ENCODE measurements around the gene ITPA.

ITPA gene

DNA sequence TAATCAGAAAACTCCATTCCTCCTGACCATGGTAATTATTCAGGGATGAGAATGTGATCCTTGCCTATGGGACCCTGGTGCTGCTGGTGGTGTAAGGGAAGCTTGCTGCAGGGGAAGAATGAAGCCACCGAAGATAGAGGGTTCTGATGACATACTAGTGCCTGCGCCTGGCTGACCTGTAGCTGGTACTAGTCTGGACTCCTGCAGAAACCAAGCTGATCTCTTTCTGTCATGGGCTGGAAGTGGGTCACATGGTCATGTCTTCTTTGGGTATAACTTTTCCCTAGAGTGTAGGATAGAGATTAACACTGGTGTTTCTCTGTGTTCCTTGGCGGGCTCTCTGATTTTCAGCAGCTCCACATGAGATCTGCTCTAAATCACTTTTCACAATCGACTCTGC is 38.3 kb downstream of the ITPA start:
- DNase-seq, result no peak

DNA sequence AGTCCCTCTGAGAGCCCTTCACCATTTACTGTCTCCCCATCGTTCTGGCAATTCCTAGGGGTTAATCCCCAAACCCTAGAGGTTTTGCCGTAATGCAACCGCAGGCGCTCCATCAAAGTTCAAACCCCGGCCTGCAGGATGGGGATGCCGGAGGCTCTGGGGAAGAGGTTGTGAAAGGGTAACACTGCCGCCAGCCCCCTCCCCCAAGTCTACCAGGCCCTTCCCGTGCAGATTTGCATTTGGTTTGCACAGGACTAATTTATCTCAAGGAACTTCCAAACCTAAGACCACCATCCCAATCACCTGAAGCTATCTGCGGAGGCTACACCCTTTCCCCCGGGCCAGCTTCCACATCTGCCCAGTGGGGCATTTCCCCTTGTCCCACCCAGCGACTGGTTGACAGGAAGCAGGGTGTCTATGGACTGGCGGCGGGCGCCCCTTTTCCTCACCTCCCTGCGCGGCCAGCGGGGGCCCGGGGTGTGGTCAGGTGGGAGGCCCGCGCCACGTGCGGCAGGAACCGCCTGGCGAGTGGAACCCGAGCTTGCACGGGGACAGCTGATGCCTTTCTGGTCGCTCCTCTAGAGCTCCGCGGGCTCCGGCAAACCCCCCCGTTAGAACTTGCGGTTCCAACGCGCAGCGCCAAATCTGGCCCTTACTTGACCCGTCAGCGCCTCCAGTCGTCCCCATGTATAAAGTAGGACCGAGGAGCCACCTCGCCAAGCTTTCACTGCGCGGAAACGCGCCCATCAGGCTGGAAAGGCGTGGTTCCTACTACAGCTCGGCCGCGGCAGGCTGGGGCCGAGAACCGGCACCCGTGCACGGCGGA is 39.1 kb downstream of the ITPA start:
- DNase-seq, result no peak

DNA sequence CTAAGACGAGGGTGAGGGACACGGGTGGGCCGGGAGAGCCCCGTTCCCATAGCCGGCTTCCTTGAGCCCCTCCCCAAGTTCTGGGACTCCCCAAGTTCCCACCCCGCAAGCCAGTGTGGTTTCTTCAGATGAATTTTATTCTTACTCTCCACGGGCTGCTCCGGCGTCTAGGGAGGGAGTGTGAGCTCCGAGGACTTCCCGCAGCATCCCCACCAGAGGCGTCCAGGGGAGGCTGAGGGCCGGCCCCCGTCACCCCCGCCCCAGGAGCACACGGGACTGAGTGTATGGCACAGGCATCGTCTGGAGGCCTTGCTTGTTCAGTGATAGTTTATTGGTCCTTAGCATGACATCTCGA is 39.7 kb downstream of the ITPA start:
- DNase-seq, result no peak

- DNase-seq, result no peak
Observed at GRCh38 chr20:3250091-3250504, 40.8 kb downstream of the ITPA start.

- peak; percentile 55 for DNase-seq
Observed at GRCh38 chr20:3251806-3252205, 42.5 kb downstream of the ITPA start.

DNA sequence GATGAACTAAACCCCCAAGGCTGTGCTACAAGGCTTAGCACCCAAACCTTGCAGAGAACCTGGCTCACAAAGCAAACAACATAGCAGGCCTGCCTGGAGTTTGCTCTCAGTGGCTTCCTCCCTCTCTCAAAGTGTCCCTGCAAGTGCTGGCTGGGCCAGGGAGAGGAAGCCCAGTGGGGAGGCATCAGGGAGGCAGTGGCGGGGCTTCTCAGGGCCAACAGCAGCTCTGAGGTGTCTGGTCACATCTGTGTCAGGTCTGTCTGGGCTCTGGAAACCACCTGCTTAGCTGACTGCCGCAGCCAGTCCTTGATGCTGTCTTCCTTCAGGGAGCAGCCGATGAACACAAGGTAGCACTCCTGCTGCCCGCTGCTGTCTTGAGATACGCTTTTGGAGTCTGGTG is 46.4 kb downstream of the ITPA start:
- DNase-seq, result no peak

- no peak for DNase-seq
Observed at GRCh38 chr20:3258429-3258828, 49.1 kb downstream of the ITPA start.

DNA sequence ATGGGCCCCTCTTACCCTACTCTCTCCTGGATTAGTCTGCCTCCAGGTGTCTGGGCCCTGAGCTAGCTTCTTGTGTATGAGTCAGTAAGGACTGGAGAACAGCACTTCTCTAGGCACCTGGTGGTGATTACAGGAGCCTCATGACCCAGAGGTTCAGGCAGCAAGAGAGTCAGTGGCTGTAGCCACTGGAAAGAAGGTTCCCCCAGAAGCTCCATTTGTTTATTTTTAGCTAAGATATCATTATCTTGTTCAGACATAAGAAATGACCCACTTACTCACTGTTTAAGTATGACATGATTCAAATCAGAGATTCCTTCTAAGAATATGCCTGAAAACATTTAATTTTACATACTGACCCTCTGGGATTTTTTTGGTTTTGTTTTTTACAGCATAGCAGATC is 53.3 kb downstream of the ITPA start:
- no peak for DNase-seq

- no peak for DNase-seq
Observed at GRCh38 chr20:3270051-3270450, 60.8 kb downstream of the ITPA start.

DNA sequence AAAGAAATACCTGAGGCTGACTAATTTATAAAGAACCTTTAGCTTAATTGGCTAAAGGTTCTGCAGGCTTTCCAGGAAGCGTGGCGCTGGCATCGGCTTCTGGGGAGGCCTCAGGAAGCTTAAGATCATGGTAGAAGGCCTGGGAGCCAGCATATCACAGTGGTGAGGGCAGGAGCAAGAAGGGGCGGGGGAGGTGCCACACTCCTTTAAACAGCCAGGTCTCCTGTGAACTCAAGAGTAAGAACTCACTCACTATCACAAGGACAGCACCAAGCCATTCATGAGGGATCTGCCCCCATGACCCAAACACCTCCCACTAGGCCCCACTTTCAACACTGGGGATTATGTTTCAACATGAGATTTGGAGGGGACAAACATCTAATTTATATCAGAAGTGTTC is 64.1 kb downstream of the ITPA start:
- DNase-seq, result no peak

Data from NCI-H226 (cell line).